GM23248 (cell line): ENCODE data around the gene EXOSC3. TPM values are rescaled to one million over a fixed set of nuclear protein-coding genes. Genes with fewer than 3 reads are reported as not detected.

Source experiments
- DNase-seq: peaks from one replicate; pipeline ENCODE4 v3.0.0-alpha.2; 2015
- H2AFZ ChIP-seq: fragments of 200-600 bp; sonication (generic); 2 replicates; pipeline ENCODE4 v1.6.1; 2016; ENCODE audit warnings: antibody characterized with exemption
- H3F3A ChIP-seq: fragments of 200-600 bp; sonication (generic); 2 replicates; pipeline ENCODE4 v1.6.1; 2016; ENCODE audit warnings: mild to moderate bottlenecking, antibody characterized with exemption, mixed run types; ENCODE audit not compliant: insufficient read depth
- H3K27ac ChIP-seq: fragments of 200-600 bp; sonication (generic); 2 replicates; pipeline ENCODE4 v1.5.1; 2016; ENCODE audit warnings: mild to moderate bottlenecking
- H3K27me3 ChIP-seq: fragments of 200-600 bp; sonication (generic); replicated peaks from 2 replicates; pipeline ENCODE4 v1.6.1; 2016; ENCODE audit warnings: mild to moderate bottlenecking; ENCODE audit not compliant: insufficient read depth
- H3K36me3 ChIP-seq: fragments of 200-600 bp; sonication (generic); 2 replicates; pipeline ENCODE4 v1.6.1; 2016; ENCODE audit warnings: low read depth, mild to moderate bottlenecking
- H3K4me1 ChIP-seq: fragments of 200-600 bp; sonication (generic); 2 replicates; pipeline ENCODE4 v1.6.1; 2016; ENCODE audit warnings: mild to moderate bottlenecking; ENCODE audit not compliant: insufficient read depth
- H3K4me2 ChIP-seq: fragments of 200-600 bp; sonication (generic); one replicate; pipeline ENCODE4 v1.6.1; 2016; ENCODE audit warnings: mild to moderate bottlenecking; ENCODE audit not compliant: unreplicated experiment
- H3K4me3 ChIP-seq: fragments of 200-600 bp; sonication (generic); 2 replicates; pipeline ENCODE4 v1.5.1; 2016; ENCODE audit warnings: mild to moderate bottlenecking
- H3K79me2 ChIP-seq: fragments of 200-600 bp; sonication (generic); 2 replicates; pipeline ENCODE4 v1.6.1; 2016; ENCODE audit warnings: mild to moderate bottlenecking; ENCODE audit not compliant: insufficient read depth
- H3K9ac ChIP-seq: fragments of 200-600 bp; sonication (generic); 2 replicates; pipeline ENCODE4 v1.6.1; 2016; ENCODE audit warnings: mild to moderate bottlenecking
- H3K9me2 ChIP-seq: fragments of 200-600 bp; sonication (generic); 2 replicates; pipeline ENCODE4 v1.6.1; 2016; ENCODE audit warnings: mixed run types, mild to moderate bottlenecking, moderate library complexity; ENCODE audit not compliant: insufficient read depth
- H3K9me3 ChIP-seq: fragments of 200-600 bp; sonication (generic); one replicate; pipeline ENCODE4 v1.6.1; 2017; ENCODE audit warnings: low read depth
- H4K20me1 ChIP-seq: fragments of 200-600 bp; sonication (generic); 2 replicates; pipeline ENCODE4 v1.6.0; 2016; ENCODE audit not compliant: insufficient read depth
- EZH2 ChIP-seq: fragments of 200-600 bp; sonication (generic); IDR thresholded peaks from 2 replicates; pipeline ENCODE4 v1.6.1; 2018; ENCODE audit warnings: antibody characterized with exemption, mild to moderate bottlenecking; ENCODE audit not compliant: insufficient read depth, poor library complexity, severe bottlenecking
- EZH2phosphoT487 ChIP-seq: fragments of 200-600 bp; sonication (generic); IDR thresholded peaks from 2 replicates; pipeline ENCODE4 v1.6.1; 2018; ENCODE audit warnings: antibody characterized with exemption, moderate library complexity, mild to moderate bottlenecking, low read depth; ENCODE audit not compliant: insufficient read depth
- WGBS, 2 experiments: methylation state at CpG; one replicate each; pipeline ENCODE4 v1.1.6; 2015 to 2017; ENCODE audit warnings: low lambda C conversion rate in 2 of 2, low coverage in 1 of 2; ENCODE audit errors: missing lambda C conversion rate in 2 of 2; 5-methylcytosine and 5-hydroxymethylcytosine counted together
- in situ Hi-C: fragments of 300-500 bp; cut with MboI; formaldehyde crosslinking; loops from 2 replicates; pipeline ENCODE4 v1.15.0; 2020
- polyA plus RNA-seq: library from polyadenylated mRNA; unstranded; fragments of >200 nt; fragmentation: Nextera tagmentation; extraction: Ambion mirVana; gene quantifications from 2 replicates; pipeline ENCODE4 v1.2.1, GENCODE V29; 2016
- total RNA-seq: library from RNA; depleted of rRNA; stranded (reverse); fragments of >200 nt; shearing (Covaris generic); gene quantifications from 2 replicates; pipeline ENCODE4 v1.2.3, GENCODE V29; 2014

EXOSC3 gene
- total and polyA plus RNA-seq, 2 experiments from 2014 or later = 38.8 to 61.5 TPM

DNA sequence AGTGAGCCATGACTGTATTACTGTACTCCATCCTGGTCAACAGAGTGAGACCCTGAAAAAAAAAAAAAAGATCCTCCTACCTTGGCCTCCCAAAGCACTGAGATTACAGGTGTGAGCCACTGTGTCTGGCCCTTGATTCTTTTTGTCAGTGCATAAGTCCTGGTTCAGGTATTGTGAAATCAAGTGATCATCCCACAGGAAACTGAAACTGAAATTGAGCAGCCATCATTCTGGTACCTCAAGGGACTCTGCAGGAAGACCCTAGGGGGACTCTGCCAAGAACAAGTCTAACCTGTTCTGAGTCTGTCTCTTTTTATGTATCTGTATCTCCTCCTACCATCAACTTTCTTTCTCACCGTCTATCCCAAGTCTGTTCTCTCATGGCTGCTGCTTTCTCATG is 13.8 kb upstream of the EXOSC3 start:
- no peak overlapping the region for H3K9ac ChIP-seq
- H3K9me3 ChIP-seq = no peaks in the 10 kb centered on the region
- peaks cover 15% of the 10 kb centered on the region for H4K20me1 ChIP-seq
- no peak overlapping the region for H2AFZ ChIP-seq
- peaks cover 17% of the 10 kb centered on the region for H3K4me1 ChIP-seq
- TF ChIP-seq EZH2 (no peak), EZH2phosphoT487 (no peak)
- H3K79me2 ChIP-seq = peaks cover 43% of the 10 kb centered on the region
- H3K27ac ChIP-seq = no peak overlapping the region
- no peak overlapping the region for H3K4me2 ChIP-seq
- in situ Hi-C loops = no loop called here
- WGBS, 2 experiments = 87 to 93% methylated on average over 1 of the region's 1 CpG
- no peaks in the 10 kb centered on the region for H3K9me2 ChIP-seq
- no peak for DNase-seq
- H3F3A ChIP-seq = no peaks in the 10 kb centered on the region
- no peak overlapping the region for H3K4me3 ChIP-seq
- H3K36me3 ChIP-seq = no peaks in the 10 kb centered on the region
- H3K27me3 ChIP-seq = no peaks in the 10 kb centered on the region

GRCh38 chr9:37796232-37796631 is 11.4 kb upstream of the EXOSC3 start:
- no peaks in the 10 kb centered on the region for H3K27me3 ChIP-seq
- H2AFZ ChIP-seq = no peak overlapping the region
- no peak overlapping the region for H3K9ac ChIP-seq
- no peaks in the 10 kb centered on the region for H3K9me2 ChIP-seq
- H3K4me3 ChIP-seq = no peak overlapping the region
- no peak overlapping the region for H3K4me2 ChIP-seq
- H3K36me3 ChIP-seq = no peaks in the 10 kb centered on the region
- peaks cover 18% of the 10 kb centered on the region for H3K79me2 ChIP-seq
- H4K20me1 ChIP-seq = no peaks in the 10 kb centered on the region
- in situ Hi-C loops = no loop called here
- no peaks in the 10 kb centered on the region for H3F3A ChIP-seq
- TF ChIP-seq EZH2 = no peak
- H3K4me1 ChIP-seq = no peaks in the 10 kb centered on the region
- WGBS, 2 experiments = 48 to 58% methylated on average over 2 of the region's 2 CpGs
- H3K9me3 ChIP-seq = no peaks in the 10 kb centered on the region
- no peak overlapping the region for H3K27ac ChIP-seq
- DNase-seq = no peak

GRCh38 chr9:37792122-37792521 is 7.3 kb upstream of the EXOSC3 start:
- Histone ChIP-seq H2AFZ (no peak overlapping the region), H3K4me2 (no peak overlapping the region), H3K4me3 (no peak overlapping the region), H3K4me1 (no peaks in the 10 kb centered on the region), H3K9me3 (no peaks in the 10 kb centered on the region), H3K27ac (no peak overlapping the region), H3K9ac (no peak overlapping the region), H3K27me3 (no peaks in the 10 kb centered on the region), H3K79me2 (no peaks in the 10 kb centered on the region; the same call in 1 of the 2 replicates), H3K36me3 (no peaks in the 10 kb centered on the region), H3F3A (no peaks in the 10 kb centered on the region), H4K20me1 (no peaks in the 10 kb centered on the region), H3K9me2 (no peaks in the 10 kb centered on the region)
- DNase-seq = no peak
- 68 to 73% methylated on average over 5 of the region's 5 CpGs for WGBS, 2 experiments
- in situ Hi-C loops = no loop called here
- TF ChIP-seq EZH2 (no peak), EZH2phosphoT487 (no peak)

- in situ Hi-C loops = no loop called here
- Histone ChIP-seq H3F3A (no peaks in the 10 kb centered on the region), H2AFZ (no peak overlapping the region), H3K27me3 (no peaks in the 10 kb centered on the region), H3K27ac (no peak overlapping the region), H3K4me1 (no peaks in the 10 kb centered on the region), H3K9ac (no peak overlapping the region), H3K9me3 (no peaks in the 10 kb centered on the region), H3K4me2 (no peak overlapping the region), H3K4me3 (no peak overlapping the region), H3K79me2 (peaks cover 8% of the 10 kb centered on the region; the same call in 1 of the 2 replicates), H3K9me2 (no peaks in the 10 kb centered on the region), H3K36me3 (no peaks in the 10 kb centered on the region), H4K20me1 (no peaks in the 10 kb centered on the region)
- 87 to 88% methylated on average over 2 of the region's 2 CpGs for WGBS, 2 experiments
- no peak for DNase-seq
- TF ChIP-seq EZH2 = no peak
- no peak for TF ChIP-seq EZH2phosphoT487
Measured at GRCh38 chr9:37790096-37790495, 5.2 kb upstream of the EXOSC3 start.

DNA sequence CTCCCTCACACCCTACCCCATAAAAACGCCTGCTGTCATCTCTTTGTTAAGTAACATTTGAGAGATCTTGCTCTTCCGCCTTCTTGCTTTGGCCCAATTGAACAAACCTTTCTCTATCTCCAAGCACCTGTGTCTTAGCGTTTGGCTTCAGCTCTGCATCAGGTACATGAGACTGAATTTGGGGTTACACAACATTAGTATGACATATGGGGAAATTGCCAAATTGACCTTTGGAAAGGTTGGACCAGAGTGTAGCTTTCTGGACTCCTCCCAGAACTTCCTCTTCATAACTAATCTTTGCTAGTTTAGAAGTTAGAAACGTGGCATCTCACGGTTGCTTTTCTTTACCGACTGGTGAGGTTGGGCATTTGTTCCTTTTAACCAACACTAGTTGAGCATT is 3.5 kb upstream of the EXOSC3 start:
- Histone ChIP-seq H3K9ac (no peak overlapping the region), H3K36me3 (no peaks in the 10 kb centered on the region), H3F3A (no peaks in the 10 kb centered on the region), H2AFZ (no peak overlapping the region), H3K79me2 (peaks cover 26% of the 10 kb centered on the region), H3K9me2 (no peaks in the 10 kb centered on the region), H4K20me1 (no peaks in the 10 kb centered on the region), H3K4me2 (no peak overlapping the region), H3K27ac (no peak overlapping the region), H3K4me3 (no peak overlapping the region), H3K4me1 (peaks cover 9% of the 10 kb centered on the region), H3K9me3 (no peaks in the 10 kb centered on the region), H3K27me3 (no peaks in the 10 kb centered on the region)
- no peak for DNase-seq
- in situ Hi-C loops = no loop called here
- TF ChIP-seq EZH2 = no peak
- no peak for TF ChIP-seq EZH2phosphoT487
- WGBS, 2 experiments = 55 to 61% methylated on average over 6 of the region's 6 CpGs
